ENCODE data around the gene ZNF280B.
"Not testable (repeated sequence)": the region's sequence is repeated elsewhere in the genome, so short reads cannot be mapped to it uniquely, and the experiment has no call there.

Gene ZNF280B

GRCh38 chr22:22442928-22443709 is 65.4 kb downstream of the ZNF280B start:
- no peak overlapping the region for H3K4me3 Mint-ChIP-seq
- no peaks in the 10 kb centered on the region for H3K4me1 Mint-ChIP-seq (ENCODE audit: low read depth in 2 of 2)
- H3K27ac Mint-ChIP-seq = no peak overlapping the region
- H3K27me3 Mint-ChIP-seq = peaks cover 47 to 72% of the 10 kb centered on the region in 2 donors
- H3K36me3 Mint-ChIP-seq (ENCODE audit: insufficient read depth) = no peaks in the 10 kb centered on the region
- DNase-seq (no peak), ATAC-seq (replicated peaks) (no peak)
- no peaks in the 10 kb centered on the region for H3K9me3 Mint-ChIP-seq

- not testable (repeated sequence) for DNase-seq; H3K36me3 Mint-ChIP-seq (ENCODE audit: insufficient read depth); H3K4me1 Mint-ChIP-seq (ENCODE audit: low read depth in 2 of 2); H3K9me3 Mint-ChIP-seq; H3K27ac Mint-ChIP-seq; H3K4me3 Mint-ChIP-seq; ATAC-seq (replicated peaks)
- peaks cover 60 to 80% of the 10 kb centered on the region in 2 donors for H3K27me3 Mint-ChIP-seq
Measured at GRCh38 chr22:22441626-22442025, 66.9 kb downstream of the ZNF280B start.

- H3K9me3 Mint-ChIP-seq = no peaks in the 10 kb centered on the region
- H3K27ac Mint-ChIP-seq = no peak overlapping the region
- H3K4me3 Mint-ChIP-seq = no peak overlapping the region
- ATAC-seq (replicated peaks) (no peak), DNase-seq (no peak)
- no peaks in the 10 kb centered on the region for H3K36me3 Mint-ChIP-seq (ENCODE audit: insufficient read depth)
- H3K4me1 Mint-ChIP-seq (ENCODE audit: low read depth in 2 of 2) = no peaks in the 10 kb centered on the region
- H3K27me3 Mint-ChIP-seq = peaks cover 69 to 72% of the 10 kb centered on the region in 2 donors
Measured at GRCh38 chr22:22440188-22440587, 68.4 kb downstream of the ZNF280B start.
